OCI-LY7 (cell line): ENCODE results near the gene NAV2. TPM values are rescaled to one million over a fixed set of nuclear protein-coding genes. Genes with fewer than 3 reads are reported as not detected.

ENCODE experiments used
- BruUV-seq: library from RNA; stranded (reverse); fragments of 400-500 nt; replicated peaks from 2 replicates; lab custom pipeline; 2021; lab: Mats Ljungman, UMichigan
- CTCF ChIA-PET: fragments of 300-600 bp; sonication (Branson Sonifier 250); formaldehyde crosslinking; loops from one replicate; lab custom pipeline; 2022; ENCODE audit warnings: antibody characterized with exemption; ENCODE audit not compliant: unreplicated experiment; lab: Charles Lee
- POLR2A ChIA-PET: fragments of 300-600 bp; sonication (Branson Sonifier 250); formaldehyde crosslinking; loops from one replicate; lab custom pipeline; 2022; ENCODE audit warnings: antibody characterized with exemption; lab: Charles Lee
- DNase-seq: peaks from one replicate; pipeline ENCODE4 v3.0.0-alpha.2; 2015; ENCODE audit warnings: low spot score
- H2AFZ ChIP-seq: fragments of 200-600 bp; sonication (generic), shearing (Covaris generic); 2 replicates; pipeline ENCODE4 v1.6.1; 2014; ENCODE audit warnings: mild to moderate bottlenecking, antibody characterized with exemption, low read length, moderate library complexity
- H3K27ac ChIP-seq: fragments of 200-600 bp; sonication (generic); 2 replicates; pipeline ENCODE4 v1.5.1; 2014; ENCODE audit warnings: mixed run types, low read depth, mild to moderate bottlenecking, moderate library complexity, low read length, inconsistent platforms; ENCODE audit not compliant: poor library complexity, severe bottlenecking
- H3K36me3 ChIP-seq: fragments of 200-600 bp; sonication (generic); 2 replicates; pipeline ENCODE4 v1.6.1; 2014; ENCODE audit warnings: mild to moderate bottlenecking, antibody characterized with exemption, low read length, moderate library complexity, mixed read lengths; ENCODE audit not compliant: insufficient read depth
- H3K4me1 ChIP-seq: fragments of 200-600 bp; sonication (generic); 2 replicates; pipeline ENCODE4 v1.5.1; 2014; ENCODE audit warnings: mild to moderate bottlenecking, low read length; ENCODE audit not compliant: insufficient read depth, poor library complexity, severe bottlenecking
- H3K4me2 ChIP-seq: fragments of 200-600 bp; sonication (generic); 2 replicates; pipeline ENCODE4 v1.6.1; 2014; ENCODE audit warnings: mild to moderate bottlenecking, low read length
- H3K4me3 ChIP-seq: fragments of 200-600 bp; sonication (generic); 2 replicates; pipeline ENCODE4 v1.5.1; 2014; ENCODE audit warnings: mild to moderate bottlenecking, low read depth, low read length; ENCODE audit not compliant: poor library complexity, severe bottlenecking
- H3K79me2 ChIP-seq: fragments of 200-600 bp; sonication (generic); 2 replicates; pipeline ENCODE4 v1.6.1; 2016; ENCODE audit warnings: low read depth, mild to moderate bottlenecking, low read length, moderate library complexity, mixed read lengths; ENCODE audit not compliant: insufficient read depth
- H3K9me2 ChIP-seq: fragments of 200-600 bp; sonication (generic); 2 replicates; pipeline ENCODE4 v1.6.1; 2016; ENCODE audit warnings: mild to moderate bottlenecking, low read length, mixed read lengths; ENCODE audit not compliant: insufficient read depth
- H3K9me3 ChIP-seq: fragments of 200-600 bp; sonication (generic); 2 replicates; pipeline ENCODE4 v1.6.1; 2014; ENCODE audit warnings: mild to moderate bottlenecking, mixed run types, low read length, mixed read lengths
- H4K20me1 ChIP-seq: fragments of 200-600 bp; sonication (generic); 2 replicates; pipeline ENCODE4 v1.6.1; 2014; ENCODE audit warnings: mild to moderate bottlenecking, antibody characterized with exemption, low read length, moderate library complexity, mixed read lengths; ENCODE audit not compliant: insufficient read depth
- CTCF ChIP-seq: fragments of 200-600 bp; sonication (generic); conservative IDR thresholded peaks from 2 replicates; pipeline ENCODE4 v1.5.1; 2014; ENCODE audit warnings: mild to moderate bottlenecking, antibody characterized with exemption, low read length, moderate library complexity, mixed read lengths
- EZH2phosphoT487 ChIP-seq: fragments of 200-600 bp; sonication (generic); IDR thresholded peaks from 2 replicates; pipeline ENCODE4 v1.6.1; 2018; ENCODE audit warnings: low read depth, borderline replicate concordance, mild to moderate bottlenecking, mixed run types, antibody characterized with exemption, low read length, moderate library complexity, mixed read lengths
- intact Hi-C: fragments of 100-400 bp; cut with micrococcal nuclease; formaldehyde crosslinking; loops from one replicate; pipeline ENCODE4 v1.10.0; 2022; ENCODE audit not compliant: unreplicated experiment
- total RNA-seq, 2 experiments: library from RNA; depleted of rRNA in 1 of 2; stranded (reverse); fragments of >200 nt in 1 of 2; shearing (Covaris generic) in 1 of 2; gene quantifications; 2 replicates each; pipeline ENCODE4 v1.2.3, GENCODE V29; 2014 to 2022

The NAV2 gene
- total RNA-seq, 2 experiments from 2014 or later: 0.06 to 0.68 TPM

- intact Hi-C loops: no loop called here
- Histone ChIP-seq H2AFZ (no peak overlapping the region), H3K4me1 (no peaks in the 10 kb centered on the region), H4K20me1 (no peaks in the 10 kb centered on the region), H3K36me3 (no peaks in the 10 kb centered on the region), H3K4me2 (no peak overlapping the region), H3K27ac (no peak overlapping the region), H3K79me2 (no peaks in the 10 kb centered on the region), H3K9me2 (no peaks in the 10 kb centered on the region), H3K4me3 (no peak overlapping the region), H3K9me3 (no peaks in the 10 kb centered on the region)
- no peak for DNase-seq
- POLR2A ChIA-PET: no interaction called here
- TF ChIP-seq EZH2phosphoT487: no peak
- TF ChIP-seq CTCF: no peak
- no TSS peak for BruUV-seq
- CTCF ChIA-PET: no interaction called here
Observed at GRCh38 chr11:19701421-19701820, 11.2 kb upstream of the NAV2 start.

- CTCF ChIA-PET: no interaction called here
- Histone ChIP-seq H3K4me3 (no peak overlapping the region), H3K79me2 (no peaks in the 10 kb centered on the region), H3K4me2 (no peak overlapping the region), H3K36me3 (no peaks in the 10 kb centered on the region), H2AFZ (no peak overlapping the region), H3K9me2 (no peaks in the 10 kb centered on the region), H3K27ac (no peak overlapping the region), H4K20me1 (no peaks in the 10 kb centered on the region), H3K9me3 (no peaks in the 10 kb centered on the region), H3K4me1 (no peaks in the 10 kb centered on the region)
- POLR2A ChIA-PET: interaction anchor here (1.7 kb wide), 1 partner anchor 9 kb away, joined by 4 read pairs; the partner anchor contains the start of gene NAV2
- DNase-seq: no peak
- TF ChIP-seq EZH2phosphoT487 (no peak), CTCF (no peak)
- BruUV-seq: no TSS peak
- intact Hi-C loops: no loop called here
Observed at GRCh38 chr11:19702620-19703019, 10.0 kb upstream of the NAV2 start.

GRCh38 chr11:19703211-19703610 lies 9.4 kb upstream of the NAV2 start:
- Histone ChIP-seq H3K79me2 (no peaks in the 10 kb centered on the region), H3K4me3 (no peak overlapping the region), H2AFZ (no peak overlapping the region), H3K36me3 (no peaks in the 10 kb centered on the region), H3K4me2 (no peak overlapping the region), H3K9me2 (no peaks in the 10 kb centered on the region), H3K4me1 (no peaks in the 10 kb centered on the region), H3K27ac (no peak overlapping the region), H3K9me3 (no peaks in the 10 kb centered on the region), H4K20me1 (no peaks in the 10 kb centered on the region)
- TF ChIP-seq CTCF (no peak), EZH2phosphoT487 (no peak)
- DNase-seq: no peak
- BruUV-seq: no TSS peak
- ChIA-PET POLR2A (interaction anchor here (1.7 kb wide), 1 partner anchor 9 kb away, joined by 4 read pairs; the partner anchor contains the start of gene NAV2), CTCF (no interaction called here)
- intact Hi-C loops: no loop called here
